HEK293T (cell line): ENCODE data around the gene TMC3.

Experiments used
- BHLHE40 ChIP-seq: fragments of 450-650 bp; IDR thresholded peaks from 2 replicates; pipeline ENCODE4 v1.6.1; 2016; ENCODE audit warnings: mild to moderate bottlenecking, moderate library complexity, borderline replicate concordance
- CTBP1 ChIP-seq: fragments of 450-650 bp; IDR thresholded peaks from 2 replicates; pipeline ENCODE4 v1.6.1; 2016; ENCODE audit warnings: borderline replicate concordance
- FOXA1 ChIP-seq: fragments of 450-650 bp; IDR thresholded peaks from 2 replicates; pipeline ENCODE4 v1.6.1; 2016; ENCODE audit warnings: mild to moderate bottlenecking
- NFRKB ChIP-seq: fragments of 450-650 bp; IDR thresholded peaks from 2 replicates; pipeline ENCODE4 v1.6.1; 2016; ENCODE audit warnings: mild to moderate bottlenecking, moderate library complexity
- PKNOX1 ChIP-seq: fragments of 450-650 bp; IDR thresholded peaks from 2 replicates; pipeline ENCODE4 v1.6.1; 2016
- SP1 ChIP-seq: fragments of 450-650 bp; IDR thresholded peaks from 2 replicates; pipeline ENCODE4 v1.6.1; 2017
- TARDBP ChIP-seq: fragments of 450-650 bp; IDR thresholded peaks from 2 replicates; pipeline ENCODE4 v1.6.1; 2016
- ZNF384 ChIP-seq: fragments of 450-650 bp; IDR thresholded peaks from 2 replicates; pipeline ENCODE4 v1.6.1; 2016

- TF ChIP-seq BHLHE40: no peak
- no peak for TF ChIP-seq SP1
- no peak for TF ChIP-seq FOXA1
- no peak for TF ChIP-seq PKNOX1
- TF ChIP-seq TARDBP: no peak
- no peak for TF ChIP-seq CTBP1
- no peak for TF ChIP-seq ZNF384
- TF ChIP-seq NFRKB: no peak
These were observed 27.4 kb downstream of the TMC3 start for GRCh38 chr15:81346611-81347010.
